ENCODE data around the gene MRPL58.

Gene MRPL58

DNA sequence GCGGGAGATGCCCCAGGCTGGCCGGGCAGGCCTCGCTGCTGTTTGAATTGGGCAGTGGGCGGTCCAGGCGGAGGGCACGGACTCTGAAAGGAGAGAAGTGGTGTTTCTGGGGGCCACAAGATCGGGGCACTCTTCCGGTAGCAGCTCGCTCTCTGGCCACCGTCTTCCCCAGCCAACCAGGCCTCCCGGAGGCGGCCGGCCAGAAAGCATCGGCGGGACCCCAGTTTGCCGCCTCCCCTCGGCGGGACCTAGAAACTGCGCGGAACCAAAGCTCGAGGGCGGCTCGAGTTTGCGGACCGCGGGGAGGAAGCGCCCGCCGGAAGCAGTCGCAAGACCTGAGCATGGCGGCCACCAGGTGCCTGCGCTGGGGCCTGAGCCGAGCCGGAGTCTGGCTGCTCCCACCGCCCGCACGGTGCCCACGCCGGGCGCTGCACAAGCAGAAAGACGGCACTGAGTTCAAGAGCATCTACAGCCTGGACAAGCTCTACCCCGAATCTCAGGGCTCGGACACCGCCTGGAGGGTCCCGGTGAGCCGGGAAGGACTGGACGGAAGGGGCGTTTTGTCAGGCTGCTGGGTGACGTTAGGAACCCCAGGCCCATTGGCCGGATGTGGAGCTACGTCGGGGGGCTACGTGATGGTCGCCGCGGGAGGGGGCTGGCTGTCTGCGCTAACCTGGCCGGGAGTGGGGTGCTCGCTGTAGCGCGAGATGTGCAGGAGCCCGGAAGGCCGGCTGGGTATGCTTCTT lies at the start of gene MRPL58:
TSS of gene MRPL58 (plus strand) at position 325 of the 746 bp plus-strand sequence. CDS start at position 342, 17 bp downstream.
- H3K27ac ChIP-seq, result peak within 1 kb of the TSS; percentile 99
- TF ChIP-seq, protein P1, sequence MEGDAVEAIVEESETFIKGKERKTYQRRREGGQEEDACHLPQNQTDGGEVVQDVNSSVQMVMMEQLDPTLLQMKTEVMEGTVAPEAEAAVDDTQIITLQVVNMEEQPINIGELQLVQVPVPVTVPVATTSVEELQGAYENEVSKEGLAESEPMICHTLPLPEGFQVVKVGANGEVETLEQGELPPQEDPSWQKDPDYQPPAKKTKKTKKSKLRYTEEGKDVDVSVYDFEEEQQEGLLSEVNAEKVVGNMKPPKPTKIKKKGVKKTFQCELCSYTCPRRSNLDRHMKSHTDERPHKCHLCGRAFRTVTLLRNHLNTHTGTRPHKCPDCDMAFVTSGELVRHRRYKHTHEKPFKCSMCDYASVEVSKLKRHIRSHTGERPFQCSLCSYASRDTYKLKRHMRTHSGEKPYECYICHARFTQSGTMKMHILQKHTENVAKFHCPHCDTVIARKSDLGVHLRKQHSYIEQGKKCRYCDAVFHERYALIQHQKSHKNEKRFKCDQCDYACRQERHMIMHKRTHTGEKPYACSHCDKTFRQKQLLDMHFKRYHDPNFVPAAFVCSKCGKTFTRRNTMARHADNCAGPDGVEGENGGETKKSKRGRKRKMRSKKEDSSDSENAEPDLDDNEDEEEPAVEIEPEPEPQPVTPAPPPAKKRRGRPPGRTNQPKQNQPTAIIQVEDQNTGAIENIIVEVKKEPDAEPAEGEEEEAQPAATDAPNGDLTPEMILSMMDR (conservative IDR thresholded peaks at IDR 0.05), result peak; percentile 39

DNA sequence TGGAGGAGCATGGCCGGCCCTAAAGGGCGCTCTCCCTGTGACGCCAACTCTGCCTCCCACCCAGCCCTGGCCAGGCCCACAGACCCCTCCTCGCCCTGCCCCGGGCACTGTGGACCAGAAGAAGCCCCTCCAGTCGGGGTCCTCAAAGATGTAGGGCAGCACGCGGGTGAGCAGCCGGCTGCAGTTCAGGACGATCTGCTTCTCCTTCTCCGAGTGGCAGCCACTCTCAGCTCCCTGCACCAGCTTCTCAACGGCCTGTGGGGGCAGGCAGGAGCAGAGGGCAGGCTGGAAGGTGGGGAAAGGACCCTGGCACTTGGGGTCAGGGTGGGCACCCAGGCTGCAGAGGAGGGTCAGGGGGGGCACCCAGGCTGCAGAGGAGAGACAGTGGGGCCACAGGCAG lies 48.8 kb upstream of the MRPL58 start:
- no peak overlapping the region for H3K27ac ChIP-seq
- TF ChIP-seq, protein P1 (conservative IDR thresholded peaks at IDR 0.05), result 0 out of 2 replicates have a peak, but pooled peaks have one; percentile 6

DNA sequence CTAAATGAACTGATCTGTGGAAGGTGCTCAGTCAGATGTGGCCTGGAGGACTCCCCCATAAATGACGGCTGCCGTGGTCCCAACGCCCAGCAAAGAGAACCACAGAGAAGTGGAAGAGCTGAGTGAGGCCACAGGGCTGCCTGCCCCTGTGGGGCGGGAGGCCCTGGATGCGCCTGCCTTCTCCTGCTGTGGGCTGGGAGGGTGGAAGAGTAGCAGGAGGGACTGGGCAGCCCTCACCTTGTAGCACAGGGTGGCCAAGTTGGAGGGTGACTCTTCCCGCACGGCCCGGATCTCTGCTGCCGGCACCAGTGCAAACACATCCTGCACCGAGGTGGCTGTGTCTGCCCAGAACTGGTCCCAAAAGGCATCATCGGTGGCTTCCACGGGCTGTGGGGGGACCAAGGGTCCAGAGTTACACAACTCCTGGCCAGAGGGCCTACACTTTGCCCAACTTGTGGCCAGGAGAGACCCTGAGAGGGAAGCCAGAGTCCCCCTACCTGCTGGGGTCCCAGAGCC lies 48.2 kb upstream of the MRPL58 start:
- TF ChIP-seq, protein P1 (conservative IDR thresholded peaks at IDR 0.05), result no peak
- no peak overlapping the region for H3K27ac ChIP-seq

DNA sequence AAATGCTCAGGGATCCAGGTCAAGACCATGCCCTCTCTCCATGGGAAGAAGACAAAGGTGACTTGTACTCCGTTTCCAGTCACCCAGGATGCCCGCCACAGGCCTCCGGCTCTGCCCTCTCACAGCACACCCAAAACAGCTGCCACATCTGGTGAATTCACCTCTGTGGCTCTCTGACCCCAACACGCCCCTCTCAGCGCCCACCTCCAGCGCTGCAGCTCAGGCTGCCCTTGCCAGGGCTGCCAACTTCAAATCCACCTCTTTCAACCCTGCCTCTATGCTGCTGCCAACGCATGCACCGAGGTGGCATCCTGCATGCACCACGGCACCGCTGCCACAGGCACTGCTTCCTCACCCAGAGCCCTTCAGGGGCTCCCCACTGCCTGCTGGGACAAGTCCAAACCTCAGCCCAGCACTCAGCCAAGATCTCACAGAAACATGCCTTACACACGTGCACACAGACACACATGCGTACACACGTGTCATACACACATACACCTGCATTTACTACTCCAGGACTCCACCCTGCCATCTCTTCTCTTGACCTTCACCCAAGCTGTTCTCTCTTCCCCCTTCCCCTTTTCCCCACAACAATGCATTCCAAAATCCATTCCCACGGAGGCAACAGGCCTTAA lies 47.4 kb upstream of the MRPL58 start:
- TF ChIP-seq, protein P1 (conservative IDR thresholded peaks at IDR 0.05), result no peak
- H3K27ac ChIP-seq, result no peak overlapping the region

DNA sequence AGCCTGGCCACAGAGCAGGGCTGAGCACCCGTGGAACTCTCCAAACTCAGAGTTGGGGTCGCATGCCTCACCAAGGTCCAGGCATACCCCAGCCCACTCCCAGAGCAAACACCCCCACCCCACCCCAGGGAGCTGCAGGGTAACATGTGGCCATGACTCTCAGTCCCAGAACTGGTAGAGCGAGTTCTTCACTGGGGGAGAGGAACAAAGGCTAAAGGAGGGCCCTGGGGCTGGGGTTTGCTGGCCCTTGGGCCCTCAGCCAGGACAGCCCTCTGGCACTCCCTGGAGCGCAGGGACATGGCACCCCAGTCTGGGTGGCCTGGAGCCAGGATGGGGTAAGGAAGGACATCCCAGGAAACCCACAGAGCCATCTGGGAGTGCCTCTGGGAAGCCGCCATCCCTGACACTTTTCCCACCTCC lies 44.1 kb upstream of the MRPL58 start:
- TF ChIP-seq, protein P1 (conservative IDR thresholded peaks at IDR 0.05), result no peak
- peak overlapping the region; percentile 86 for H3K27ac ChIP-seq

DNA sequence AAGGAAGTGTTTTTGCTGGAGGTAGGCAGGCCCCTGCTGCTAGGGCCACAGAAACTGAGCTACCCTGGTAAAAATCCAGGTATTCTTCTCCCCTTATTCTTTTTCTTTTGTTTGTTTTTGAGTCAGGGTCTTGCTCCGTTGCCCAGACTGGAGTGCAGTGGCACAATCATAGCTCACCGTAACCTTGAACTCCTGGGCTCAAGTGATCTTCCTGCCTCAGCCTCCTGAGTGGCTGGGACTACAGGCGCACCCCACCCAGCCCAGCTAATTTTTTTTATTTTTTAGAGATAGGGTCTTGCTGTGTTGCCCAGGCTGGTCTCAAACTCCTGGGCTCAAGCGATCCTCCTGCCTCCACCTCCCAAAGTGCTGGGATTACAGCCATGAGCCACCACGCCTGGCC lies 43.0 kb upstream of the MRPL58 start:
- peak overlapping the region; percentile 86 for H3K27ac ChIP-seq

DNA sequence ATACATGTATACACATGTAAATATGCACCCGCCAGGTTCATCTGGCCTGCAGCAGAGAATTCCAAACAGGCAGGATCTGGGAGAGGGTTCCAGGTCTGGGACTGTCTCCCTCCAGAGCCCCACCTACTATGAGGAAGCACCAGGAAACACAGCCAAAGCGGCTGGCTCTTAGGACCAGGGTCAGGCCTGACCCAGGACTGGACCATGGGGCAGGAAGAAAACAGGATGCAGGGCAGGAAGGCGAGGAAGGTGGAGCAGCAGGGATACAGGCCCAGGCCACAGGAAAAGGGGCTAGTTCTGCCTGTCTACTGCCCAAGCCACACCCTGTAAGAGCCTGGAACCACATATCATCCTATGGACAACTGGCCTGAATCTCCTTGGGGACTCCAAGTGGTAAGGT lies 42.1 kb upstream of the MRPL58 start:
- H3K27ac ChIP-seq, result peak overlapping the region; percentile 86
- TF ChIP-seq, protein P1 (conservative IDR thresholded peaks at IDR 0.05), result no peak

All from VCaP (cell line).